Muscle of leg (tissue), 11 donors: ENCODE data around the gene TOP3B. TPM values are rescaled to one million over a fixed set of nuclear protein-coding genes. Genes with fewer than 3 reads are reported as not detected.

Source experiments
- DNase-seq: peaks from one replicate; pipeline ENCODE4 v3.0.0; 2013
- H3K27ac ChIP-seq: one replicate; pipeline ENCODE4 v1.5.1; 2013; ENCODE audit warnings: mild to moderate bottlenecking, low read length, control low read depth
- H3K27me3 ChIP-seq: one replicate; pipeline ENCODE4 v1.6.1; 2013; ENCODE audit warnings: low read length; ENCODE audit not compliant: control insufficient read depth, insufficient read depth
- H3K36me3 ChIP-seq: one replicate; pipeline ENCODE4 v1.6.1; 2013; ENCODE audit warnings: low read length; ENCODE audit not compliant: control insufficient read depth, insufficient read depth
- H3K4me1 ChIP-seq: one replicate; pipeline ENCODE4 v1.6.1; 2013; ENCODE audit warnings: low read length; ENCODE audit not compliant: control insufficient read depth, insufficient read depth
- H3K4me3 ChIP-seq: one replicate; pipeline ENCODE4 v1.5.1; 2013; ENCODE audit warnings: low read length, control low read depth
- H3K9me3 ChIP-seq: replicated peaks from 2 replicates; pipeline ENCODE4 v1.6.1; 2013; ENCODE audit warnings: low read depth, low read length; ENCODE audit not compliant: control insufficient read depth
- WGBS: methylation state at CpG from one replicate; pipeline ENCODE4 v1.1.5; 2013; ENCODE audit warnings: missing lambda C conversion rate; ENCODE audit not compliant: insufficient coverage; 5-methylcytosine and 5-hydroxymethylcytosine counted together
- polyA plus RNA-seq, 8 donors: library from polyadenylated mRNA; unstranded; fragments of 120-200 nt; gene quantifications; one replicate each; pipeline versions ENCODE4 v1.2.1 to v1.2.3, GENCODE V29; 2013; ENCODE audit warnings: inconsistent platforms in 1 of 8, low replicate concordance in 1 of 8; ENCODE audit not compliant: insufficient read length in 8 of 8, insufficient read depth in 1 of 8
- total RNA-seq: library from RNA; stranded (reverse); fragments of 120-200 nt; gene quantifications from one replicate; pipeline ENCODE4 v1.2.4, GENCODE V29; 2013

TOP3B gene
- total and polyA plus RNA-seq, 9 donors: 12.2 to 22.8 (median 17.5) TPM

GRCh38 chr22:21952586-21953571 is 29.7 kb downstream of the TOP3B start, which contains the start of gene PPM1F:
TSS of gene PPM1F (minus strand) at chr22:21952848. CDS start at chr22:21946048, 6,800 bp downstream.
- peak; percentile 90 for DNase-seq
- Histone ChIP-seq H3K27ac (peak within 1 kb of the TSS; percentile 92), H3K4me1 (peaks cover 39% of the 10 kb centered on the region), H3K9me3 (no peaks in the 10 kb centered on the region), H3K36me3 (peaks cover 8% of the 10 kb centered on the region), H3K27me3 (no peaks in the 10 kb centered on the region), H3K4me3 (peak within 1 kb of the TSS; percentile 87)
- WGBS: 7% methylated on average over 53 of the region's 58 CpGs

GRCh38 chr22:21951931-21952465 is 30.6 kb downstream of the TOP3B start:
- Histone ChIP-seq H3K4me3 (peak overlapping the region; percentile 87), H3K9me3 (no peaks in the 10 kb centered on the region), H3K27ac (peak overlapping the region; percentile 92), H3K36me3 (peaks cover 13% of the 10 kb centered on the region), H3K27me3 (no peaks in the 10 kb centered on the region), H3K4me1 (peaks cover 47% of the 10 kb centered on the region)
- peak; percentile 79 for DNase-seq
- 2% methylated on average over 23 of the region's 29 CpGs for WGBS

GRCh38 chr22:21951062-21951461 is 31.5 kb downstream of the TOP3B start:
- no peak overlapping the region for H3K4me3 ChIP-seq
- no peaks in the 10 kb centered on the region for H3K9me3 ChIP-seq
- H3K36me3 ChIP-seq: peaks cover 22% of the 10 kb centered on the region
- no peaks in the 10 kb centered on the region for H3K27me3 ChIP-seq
- WGBS: 93% methylated on average over 3 of the region's 7 CpGs
- no peak overlapping the region for H3K27ac ChIP-seq
- no peak for DNase-seq
- H3K4me1 ChIP-seq: peaks cover 57% of the 10 kb centered on the region

- 78% methylated on average over 1 of the region's 1 CpG for WGBS
Measured at GRCh38 chr22:21949948-21950347, 32.6 kb downstream of the TOP3B start.

GRCh38 chr22:21949569-21949918 is 33.0 kb downstream of the TOP3B start:
- peaks cover 37% of the 10 kb centered on the region for H3K36me3 ChIP-seq
- H3K27me3 ChIP-seq: no peaks in the 10 kb centered on the region
- H3K9me3 ChIP-seq: no peaks in the 10 kb centered on the region
- 73% methylated on average over 6 of the region's 8 CpGs for WGBS
- H3K4me3 ChIP-seq: no peak overlapping the region
- DNase-seq: no peak
- H3K4me1 ChIP-seq: peaks cover 71% of the 10 kb centered on the region
- H3K27ac ChIP-seq: peak overlapping the region; percentile 44

More at GRCh38 chr22:21949948-21950347, 32.6 kb downstream of the TOP3B start:
- no peak for DNase-seq
- Histone ChIP-seq H3K4me3 (no peak overlapping the region), H3K27me3 (no peaks in the 10 kb centered on the region), H3K9me3 (no peaks in the 10 kb centered on the region), H3K4me1 (peaks cover 67% of the 10 kb centered on the region), H3K36me3 (peaks cover 33% of the 10 kb centered on the region), H3K27ac (peak overlapping the region; percentile 44)

- H3K4me1 ChIP-seq: peaks cover 76% of the 10 kb centered on the region
- 45% methylated on average over 2 of the region's 7 CpGs for WGBS
- no peak for DNase-seq
- no peak overlapping the region for H3K4me3 ChIP-seq
- no peaks in the 10 kb centered on the region for H3K9me3 ChIP-seq
- peaks cover 43% of the 10 kb centered on the region for H3K36me3 ChIP-seq
- H3K27me3 ChIP-seq: no peaks in the 10 kb centered on the region
- H3K27ac ChIP-seq: peak overlapping the region; percentile 44
Measured at GRCh38 chr22:21948824-21949568, 33.6 kb downstream of the TOP3B start.

GRCh38 chr22:21948390-21948789 is 34.2 kb downstream of the TOP3B start:
- peaks cover 82% of the 10 kb centered on the region for H3K4me1 ChIP-seq
- H3K4me3 ChIP-seq: no peak overlapping the region
- DNase-seq: no peak
- 66% methylated on average over 5 of the region's 8 CpGs for WGBS
- peaks cover 49% of the 10 kb centered on the region for H3K36me3 ChIP-seq
- H3K27ac ChIP-seq: peak overlapping the region; percentile 13
- no peaks in the 10 kb centered on the region for H3K9me3 ChIP-seq
- H3K27me3 ChIP-seq: no peaks in the 10 kb centered on the region

GRCh38 chr22:21947040-21948014 is 35.3 kb downstream of the TOP3B start:
- Histone ChIP-seq H3K27ac (peak overlapping the region; percentile 81), H3K36me3 (peaks cover 56% of the 10 kb centered on the region), H3K9me3 (no peaks in the 10 kb centered on the region), H3K27me3 (no peaks in the 10 kb centered on the region), H3K4me1 (peaks cover 89% of the 10 kb centered on the region), H3K4me3 (no peak overlapping the region)
- WGBS: 40% methylated on average over 11 of the region's 16 CpGs
- DNase-seq: peak; percentile 55

GRCh38 chr22:21946262-21946925 is 36.2 kb downstream of the TOP3B start:
- Histone ChIP-seq H3K4me1 (peaks cover 92% of the 10 kb centered on the region), H3K9me3 (no peaks in the 10 kb centered on the region), H3K27ac (peak overlapping the region; percentile 81), H3K4me3 (no peak overlapping the region), H3K27me3 (no peaks in the 10 kb centered on the region), H3K36me3 (peaks cover 62% of the 10 kb centered on the region)
- no peak for DNase-seq
- WGBS: 68% methylated on average over 12 of the region's 12 CpGs
